Erythroblast (primary cell): ENCODE data around the gene ATG7.

Source experiments
- DNase-seq, 2 experiments: peaks; one replicate each; lab custom pipeline; 2025; lab: John Stamatoyannopoulos, UW
- GATA1 ChIP-seq: IDR thresholded peaks from 2 replicates; pipeline ENCODE4 v1.6.1; 2011; ENCODE audit warnings: low read depth, mild to moderate bottlenecking, control low read depth, low read length, moderate library complexity
- POLR2A ChIP-seq: IDR thresholded peaks from 2 replicates; pipeline ENCODE4 v1.6.1; 2011; ENCODE audit warnings: mild to moderate bottlenecking, low read length

Gene ATG7

GRCh38 chr3:11558002-11558401 is 285.8 kb downstream of the ATG7 start:
- no peak for DNase-seq
- no peak for TF ChIP-seq POLR2A
- no peak for TF ChIP-seq GATA1

- no peak for DNase-seq
- no peak for TF ChIP-seq GATA1
- no peak for TF ChIP-seq POLR2A
Measured at GRCh38 chr3:11558411-11558903, 286.3 kb downstream of the ATG7 start.

GRCh38 chr3:11558918-11559815 is 287.0 kb downstream of the ATG7 start:
- TF ChIP-seq POLR2A (no peak), GATA1 (no peak)
- DNase-seq, result no peak

GRCh38 chr3:11559816-11560633 is 287.8 kb downstream of the ATG7 start:
- no peak for TF ChIP-seq GATA1
- TF ChIP-seq POLR2A, result no peak
- DNase-seq, result no peak

- DNase-seq, result no peak
- no peak for TF ChIP-seq POLR2A
- no peak for TF ChIP-seq GATA1
Measured at GRCh38 chr3:11560746-11561145, 288.5 kb downstream of the ATG7 start.

- no peak for DNase-seq
- no peak for TF ChIP-seq GATA1
- TF ChIP-seq POLR2A, result no peak
Measured at GRCh38 chr3:11562277-11562881, 290.2 kb downstream of the ATG7 start.

GRCh38 chr3:11563159-11563864 is 291.1 kb downstream of the ATG7 start:
- DNase-seq, result no peak
- no peak for TF ChIP-seq GATA1
- no peak for TF ChIP-seq POLR2A

- no peak for TF ChIP-seq POLR2A
- TF ChIP-seq GATA1, result no peak
- DNase-seq, result no peak
Measured at GRCh38 chr3:11563865-11564185, 291.6 kb downstream of the ATG7 start.

GRCh38 chr3:11564577-11565001 is 292.4 kb downstream of the ATG7 start:
- no peak for TF ChIP-seq POLR2A
- no peak for TF ChIP-seq GATA1
- DNase-seq, result no peak

- no peak for TF ChIP-seq GATA1
- no peak for TF ChIP-seq POLR2A
- no peak for DNase-seq
Measured at GRCh38 chr3:11565072-11565471, 292.9 kb downstream of the ATG7 start.

GRCh38 chr3:11565492-11565891 is 293.3 kb downstream of the ATG7 start:
- no peak for TF ChIP-seq POLR2A
- no peak for TF ChIP-seq GATA1
- no peak for DNase-seq

- no peak for DNase-seq
- TF ChIP-seq GATA1, result no peak
- no peak for TF ChIP-seq POLR2A
Measured at GRCh38 chr3:11565932-11566331, 293.7 kb downstream of the ATG7 start.

- TF ChIP-seq GATA1 (no peak), POLR2A (no peak)
- no peak for DNase-seq
Measured at GRCh38 chr3:11566478-11566877, 294.3 kb downstream of the ATG7 start.
